SU-DHL-6 (cell line): ENCODE results near the gene SEZ6L.

Experiments
- H2AFZ ChIP-seq: fragments of 200-600 bp; sonication (generic); 2 replicates; pipeline ENCODE4 v1.6.1; 2014; ENCODE audit warnings: low read depth, mild to moderate bottlenecking, moderate library complexity, mixed read lengths, antibody characterized with exemption, low read length; ENCODE audit not compliant: severe bottlenecking
- H3F3A ChIP-seq: fragments of 200-600 bp; shearing (Covaris generic); 2 replicates; pipeline ENCODE4 v1.6.0; 2016; ENCODE audit warnings: antibody characterized with exemption, mild to moderate bottlenecking; ENCODE audit not compliant: insufficient read depth
- H3K27ac ChIP-seq: fragments of 200-600 bp; sonication (generic); 2 replicates; pipeline ENCODE4 v1.5.1; 2016; ENCODE audit warnings: low read depth, mild to moderate bottlenecking, low read length, moderate library complexity, mixed read lengths
- H3K27me3 ChIP-seq: fragments of 200-600 bp; sonication (generic), shearing (Covaris generic); 2 replicates; pipeline ENCODE4 v1.6.0; 2014; ENCODE audit warnings: mild to moderate bottlenecking, low read length
- H3K36me3 ChIP-seq: fragments of 200-600 bp; sonication (generic); 2 replicates; pipeline ENCODE4 v1.6.1; 2014; ENCODE audit warnings: mild to moderate bottlenecking, low read length, mixed read lengths
- H3K4me2 ChIP-seq: fragments of 300-600, 200-600 bp; shearing (Covaris generic), sonication (generic); 2 replicates; pipeline ENCODE4 v1.6.0; 2014; ENCODE audit warnings: low read length, low read depth, mild to moderate bottlenecking; ENCODE audit not compliant: poor library complexity, severe bottlenecking
- H3K4me3 ChIP-seq: fragments of 200-600 bp; sonication (generic); 2 replicates; pipeline ENCODE4 v1.5.1; 2014; ENCODE audit warnings: antibody characterized with exemption, low read length, mild to moderate bottlenecking, mixed read lengths; ENCODE audit not compliant: insufficient read depth, poor library complexity, severe bottlenecking
- H3K79me2 ChIP-seq: fragments of 200-600 bp; sonication (generic); 2 replicates; pipeline ENCODE4 v1.6.1; 2014; ENCODE audit warnings: mild to moderate bottlenecking, low read length, moderate library complexity; ENCODE audit not compliant: insufficient read depth
- H3K9ac ChIP-seq: fragments of 200-600 bp; sonication (generic); 2 replicates; pipeline ENCODE4 v1.7.0; 2014; ENCODE audit warnings: mild to moderate bottlenecking, low read length
- H3K9me2 ChIP-seq: fragments of 200-600 bp; sonication (generic); replicated peaks from 2 replicates; pipeline ENCODE4 v1.6.1; 2014; ENCODE audit warnings: low read length; ENCODE audit not compliant: insufficient read depth
- H3K9me3 ChIP-seq: fragments of 200-600 bp; sonication (generic); 2 replicates; pipeline ENCODE4 v1.6.1; 2014; ENCODE audit warnings: low read length, mixed read lengths; ENCODE audit not compliant: insufficient read depth
- H4K20me1 ChIP-seq: fragments of 200-600 bp; sonication (generic); 2 replicates; pipeline ENCODE4 v1.6.1; 2014; ENCODE audit warnings: low read depth, mild to moderate bottlenecking, antibody characterized with exemption, low read length, moderate library complexity, mixed read lengths
- CTCF ChIP-seq: fragments of 200-600 bp; sonication (generic); IDR thresholded peaks from one replicate; pipeline ENCODE4 v1.5.1; 2017; ENCODE audit warnings: antibody characterized with exemption, mild to moderate bottlenecking, low read length, moderate library complexity; ENCODE audit not compliant: insufficient read depth, poor library complexity, severe bottlenecking
- EZH2phosphoT487 ChIP-seq: fragments of 200-600 bp; sonication (generic), shearing (Covaris generic); conservative IDR thresholded peaks from 2 replicates; pipeline ENCODE4 v1.6.1; 2018; ENCODE audit warnings: mild to moderate bottlenecking, antibody characterized with exemption, low read length, moderate library complexity, mixed read lengths

The SEZ6L gene

GRCh38 chr22:26295563-26296126 is 126.4 kb downstream of the SEZ6L start:
- H4K20me1 ChIP-seq: no peaks in the 10 kb centered on the region
- no peak overlapping the region for H2AFZ ChIP-seq
- H3K9me3 ChIP-seq: no peaks in the 10 kb centered on the region
- no peak overlapping the region for H3K27ac ChIP-seq
- TF ChIP-seq CTCF (no peak), EZH2phosphoT487 (no peak)
- H3F3A ChIP-seq: no peaks in the 10 kb centered on the region
- no peaks in the 10 kb centered on the region for H3K27me3 ChIP-seq
- no peaks in the 10 kb centered on the region for H3K36me3 ChIP-seq
- no peaks in the 10 kb centered on the region for H3K9me2 ChIP-seq
- H3K9ac ChIP-seq: no peak overlapping the region
- no peaks in the 10 kb centered on the region for H3K79me2 ChIP-seq
- H3K4me2 ChIP-seq: no peak overlapping the region
- H3K4me3 ChIP-seq: no peak overlapping the region

- H4K20me1 ChIP-seq: no peaks in the 10 kb centered on the region
- H3K79me2 ChIP-seq: no peaks in the 10 kb centered on the region
- H3K4me2 ChIP-seq: no peak overlapping the region
- H3K27me3 ChIP-seq: no peaks in the 10 kb centered on the region
- H3K9me3 ChIP-seq: no peaks in the 10 kb centered on the region
- no peak overlapping the region for H3K4me3 ChIP-seq
- H3K27ac ChIP-seq: no peak overlapping the region
- no peak for TF ChIP-seq CTCF
- no peak for TF ChIP-seq EZH2phosphoT487
- H3K36me3 ChIP-seq: no peaks in the 10 kb centered on the region
- H2AFZ ChIP-seq: no peak overlapping the region
- H3F3A ChIP-seq: no peaks in the 10 kb centered on the region
- no peaks in the 10 kb centered on the region for H3K9me2 ChIP-seq
- H3K9ac ChIP-seq: no peak overlapping the region
Observed at GRCh38 chr22:26298605-26299310, 129.5 kb downstream of the SEZ6L start.

- Histone ChIP-seq H3K9ac (no peak overlapping the region), H3F3A (no peaks in the 10 kb centered on the region), H2AFZ (no peak overlapping the region), H3K27me3 (no peaks in the 10 kb centered on the region), H4K20me1 (no peaks in the 10 kb centered on the region), H3K79me2 (no peaks in the 10 kb centered on the region), H3K36me3 (no peaks in the 10 kb centered on the region), H3K4me2 (no peak overlapping the region), H3K9me3 (no peaks in the 10 kb centered on the region), H3K4me3 (no peak overlapping the region), H3K9me2 (no peaks in the 10 kb centered on the region), H3K27ac (no peak overlapping the region)
- TF ChIP-seq EZH2phosphoT487 (no peak), CTCF (no peak)
Observed at GRCh38 chr22:26302726-26303125, 133.5 kb downstream of the SEZ6L start.
